HG02642 (cell line): ENCODE data around the gene KCND2.
"Not testable (repeated sequence)": the region's sequence is repeated elsewhere in the genome, so short reads cannot be mapped to it uniquely, and the experiment has no call there.

ENCODE experiments used
- ATAC-seq: cut with Tn5 transposase; IDR thresholded peaks from one replicate; pipeline ENCODE4 v1.9.1; 2021; ENCODE audit warnings: mild to moderate bottlenecking; ENCODE audit not compliant: unreplicated experiment, poor library complexity

Gene KCND2

DNA sequence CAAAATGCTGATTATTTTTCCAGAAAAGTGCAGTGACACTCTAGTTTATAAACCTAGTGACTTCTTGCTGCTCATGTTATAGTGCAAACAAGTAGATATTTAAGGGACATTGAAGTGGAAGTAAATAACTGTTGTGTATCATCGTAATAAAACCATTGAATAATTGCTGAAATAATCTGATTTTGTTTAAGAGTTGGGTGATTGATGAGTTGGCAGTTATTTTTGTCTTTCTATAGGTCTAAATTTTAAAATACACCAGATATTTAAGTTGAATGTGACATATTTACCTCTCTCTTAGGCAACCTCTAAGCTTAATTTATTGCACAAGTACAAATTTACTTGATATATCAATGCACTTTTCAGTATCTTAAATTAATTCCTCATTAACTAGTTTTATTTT is 392.1 kb downstream of the KCND2 start:
- ATAC-seq, result no peak

DNA sequence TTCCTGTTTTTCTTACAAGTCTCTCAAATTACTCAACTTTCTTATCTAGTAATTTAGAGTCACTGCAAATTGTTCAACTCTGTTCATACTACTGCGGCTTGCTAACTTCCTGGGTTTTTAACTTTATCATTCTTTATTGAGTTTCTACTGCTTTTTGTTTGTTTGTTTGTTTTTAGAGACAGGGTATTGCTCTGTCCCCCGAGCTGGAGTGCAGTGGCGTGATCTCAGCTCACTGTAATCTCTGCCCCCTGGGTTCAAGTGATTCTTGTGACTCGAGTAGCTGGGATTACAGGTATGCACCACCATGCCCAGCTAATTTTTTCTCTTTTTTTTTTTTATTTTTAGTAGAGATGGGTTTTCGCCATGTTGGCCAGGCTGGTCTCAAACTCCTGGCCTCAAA is 402.1 kb downstream of the KCND2 start:
- ATAC-seq, result no peak

DNA sequence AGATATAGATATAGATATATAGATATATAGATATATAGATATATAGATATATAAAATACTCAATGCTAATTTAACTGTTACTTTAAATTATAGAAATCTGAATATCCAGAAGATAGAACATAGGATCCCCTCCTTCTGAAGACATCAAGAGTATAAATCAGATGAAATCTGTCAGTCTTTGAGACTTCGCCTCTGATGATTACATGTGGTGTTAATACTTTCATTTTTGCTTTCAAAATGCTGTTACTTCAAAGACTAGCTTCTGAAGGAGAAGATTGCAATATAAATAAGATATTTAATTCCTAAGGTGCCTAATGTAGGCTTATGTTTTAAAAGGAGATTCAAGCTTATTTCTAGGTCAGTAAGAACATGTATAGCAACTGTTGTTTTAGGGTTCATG is 404.6 kb downstream of the KCND2 start:
- ATAC-seq, result no peak

DNA sequence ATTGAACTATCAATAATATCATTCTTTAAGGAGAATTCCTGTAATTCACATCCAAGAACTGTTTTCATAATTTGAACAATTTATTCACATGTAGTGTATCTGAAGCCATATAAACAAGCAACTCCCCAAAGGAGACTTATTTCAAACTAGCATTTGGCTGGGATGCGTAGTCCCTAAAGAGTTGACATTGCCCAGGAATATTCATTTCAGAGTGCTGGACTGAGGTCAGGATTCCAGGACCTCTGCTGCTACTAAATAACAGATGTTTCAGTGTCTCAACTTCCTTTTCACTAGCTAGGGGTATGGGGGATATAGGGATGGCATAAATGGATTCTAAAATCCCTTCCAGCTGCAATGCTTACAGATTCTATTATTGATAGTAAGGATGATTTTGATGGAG is 408.0 kb downstream of the KCND2 start:
- ATAC-seq, result no peak

DNA sequence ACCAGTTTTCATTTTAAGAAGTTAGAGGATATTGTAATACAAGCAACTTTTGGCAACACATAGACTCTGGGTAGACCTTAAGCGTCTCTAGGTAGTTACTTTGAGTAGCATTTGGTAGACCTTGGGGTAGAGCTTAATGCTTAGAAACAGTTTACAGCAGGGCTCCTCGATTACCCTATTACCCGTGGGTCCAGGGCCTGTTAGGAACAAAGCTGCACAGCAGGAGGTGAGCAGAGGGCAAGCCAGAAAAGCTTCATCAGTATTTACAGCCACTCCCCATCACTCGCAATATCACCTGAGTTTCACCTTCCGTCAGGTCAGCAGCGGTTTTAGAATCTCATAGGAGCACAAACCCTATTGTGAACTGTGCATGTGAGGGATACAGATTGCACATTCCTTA is 411.5 kb downstream of the KCND2 start:
- no peak for ATAC-seq

DNA sequence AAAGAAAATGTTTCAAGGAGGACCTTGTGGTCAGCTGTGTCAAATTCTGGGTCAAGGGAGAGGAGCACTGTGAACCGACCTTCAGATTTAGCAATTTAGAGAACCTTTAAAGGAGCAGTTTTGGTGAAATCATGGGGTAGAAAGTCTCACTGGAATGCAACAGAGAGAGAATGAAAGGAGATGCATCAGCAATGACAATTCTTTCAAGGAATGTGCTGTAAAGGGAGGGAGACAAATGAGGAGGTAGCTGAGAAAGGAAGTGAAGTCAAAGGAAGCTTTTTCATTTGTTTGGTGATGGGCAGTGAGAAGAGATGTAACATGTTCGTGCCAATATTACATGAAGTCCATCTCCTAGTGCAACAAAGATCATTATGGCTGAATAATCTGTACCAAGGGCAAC is 418.9 kb downstream of the KCND2 start:
- ATAC-seq, result no peak

DNA sequence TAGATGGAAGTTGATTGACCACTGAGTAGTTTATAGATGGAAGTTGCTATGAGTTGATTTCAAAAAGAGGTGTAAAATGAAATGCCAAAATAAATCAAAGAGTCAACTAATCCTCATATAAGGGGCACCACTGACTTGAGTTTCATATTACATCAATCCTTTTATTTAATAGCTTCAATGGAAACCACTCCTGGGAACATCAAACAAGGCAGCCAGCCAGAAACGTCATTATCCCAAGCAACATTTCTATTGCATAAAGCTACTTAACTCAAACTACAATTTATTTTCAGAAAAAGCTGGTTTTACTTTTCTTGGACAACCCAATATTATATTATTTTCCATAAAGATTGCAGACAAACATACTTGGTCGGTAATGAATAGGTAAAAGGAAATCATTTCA is 422.9 kb downstream of the KCND2 start:
- ATAC-seq, result no peak

DNA sequence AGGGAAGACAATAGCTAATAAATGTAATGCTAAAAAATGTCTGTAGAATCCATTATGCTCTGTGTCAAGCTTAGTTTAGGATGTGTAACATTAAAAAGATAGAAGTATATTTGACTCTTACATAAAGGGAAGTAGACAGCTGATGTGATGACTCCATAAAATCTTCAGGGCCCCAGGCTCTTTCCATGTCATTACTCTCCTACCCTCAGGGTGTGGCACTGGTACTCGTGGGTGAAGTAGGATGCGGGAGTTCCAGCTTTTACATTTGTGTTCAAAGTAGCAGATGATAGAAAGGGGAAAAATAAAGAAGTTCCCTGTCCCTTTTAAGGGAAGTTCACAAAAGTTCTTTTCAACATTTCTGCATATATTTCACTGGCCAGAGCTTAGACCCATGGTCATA is 427.8 kb downstream of the KCND2 start:
- ATAC-seq, result no peak

DNA sequence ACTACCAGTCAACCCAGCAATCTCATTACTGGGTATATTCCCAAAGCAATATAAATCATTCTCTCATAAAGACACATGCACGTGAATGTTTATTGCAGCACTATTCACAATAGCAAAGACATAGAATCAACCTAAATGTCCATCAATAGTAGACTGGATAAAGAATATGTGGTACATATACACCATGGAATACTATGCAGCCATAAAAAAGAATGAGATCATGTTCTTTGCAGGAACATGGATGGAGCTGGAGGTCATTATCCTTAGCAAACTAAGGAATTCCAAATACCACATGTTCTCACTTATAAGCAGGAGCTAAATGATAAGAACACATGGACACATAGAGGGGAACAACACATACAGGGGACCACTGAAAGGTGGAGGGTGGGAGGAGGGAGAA is 429.4 kb downstream of the KCND2 start:
- ATAC-seq, result not testable (repeated sequence)

DNA sequence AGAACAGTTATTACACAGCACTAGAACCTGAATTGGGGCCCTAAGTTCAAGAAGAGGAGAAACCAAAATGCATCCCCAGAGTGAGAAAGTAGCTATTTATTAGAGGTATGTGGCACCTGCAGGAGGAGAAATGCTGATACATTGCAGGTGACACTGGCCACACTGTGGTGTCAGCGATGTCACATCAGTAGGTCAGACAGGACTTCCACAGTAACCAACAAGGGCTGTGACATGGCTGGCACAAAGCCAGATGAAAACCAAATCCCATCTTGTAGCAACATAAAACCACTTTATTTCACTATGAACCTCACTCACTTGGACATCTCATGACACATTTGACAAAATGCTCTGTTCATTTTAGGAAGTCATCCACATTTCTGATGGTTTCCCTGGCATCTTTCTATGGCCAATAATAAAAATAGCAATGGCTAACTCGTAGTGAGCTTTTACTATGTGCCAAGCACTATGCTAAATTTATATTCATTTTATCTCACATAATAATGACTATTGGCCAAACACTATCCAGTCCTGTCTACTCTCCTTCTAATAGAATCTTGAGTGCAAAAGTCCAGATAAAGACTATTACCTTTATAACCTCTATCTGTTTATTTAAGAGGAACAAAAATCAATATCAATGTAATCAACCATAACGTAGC is 430.7 kb downstream of the KCND2 start:
- no peak for ATAC-seq

DNA sequence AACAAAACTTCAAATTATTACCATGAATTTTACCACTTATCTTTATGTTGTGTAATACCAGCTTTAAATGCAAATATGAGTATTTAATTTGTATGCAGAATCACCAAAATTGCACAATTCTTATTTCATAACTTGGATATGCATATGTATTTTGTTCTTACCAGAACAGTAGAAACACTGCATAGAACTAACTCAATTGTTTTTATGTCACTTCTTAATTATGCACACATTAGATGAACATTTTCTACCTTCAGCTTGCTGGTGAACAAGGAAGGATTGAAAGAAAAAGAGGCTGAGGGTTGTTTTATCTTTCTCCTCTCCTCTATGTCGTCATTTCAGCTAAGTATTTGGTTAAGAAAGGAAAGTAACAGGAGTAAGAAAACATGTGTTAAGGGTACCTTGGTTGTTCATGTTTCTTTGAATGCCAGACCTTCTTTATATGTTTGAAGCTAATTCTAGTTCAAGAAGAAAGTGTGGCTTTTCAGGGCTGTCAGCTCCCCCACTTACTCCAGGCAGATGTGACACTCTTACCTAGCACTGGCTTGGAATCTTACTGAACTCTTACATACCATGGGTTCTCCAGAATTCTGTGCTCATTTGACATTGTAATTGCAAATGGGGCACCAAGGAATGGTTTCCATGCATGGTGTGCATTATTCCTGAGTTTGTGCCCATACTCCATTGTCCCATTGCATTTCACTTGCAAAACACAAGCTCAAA is 436.4 kb downstream of the KCND2 start:
- ATAC-seq, result no peak

DNA sequence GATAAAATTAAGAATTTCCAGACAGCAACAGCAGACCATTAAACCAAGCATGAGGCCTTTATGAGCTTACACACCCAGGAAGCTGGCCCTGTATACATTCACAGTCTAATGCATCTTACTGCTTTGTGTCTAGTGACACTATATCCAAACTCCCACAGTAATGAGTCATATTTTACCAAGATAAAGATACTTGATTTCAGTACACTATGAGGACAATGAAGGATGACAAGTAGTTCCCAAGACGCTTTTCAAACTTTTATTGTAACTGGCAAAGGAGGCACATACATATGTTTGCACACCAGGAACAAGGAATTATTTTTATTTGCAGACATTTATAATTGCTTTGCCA is 437.0 kb downstream of the KCND2 start:
- ATAC-seq, result no peak

DNA sequence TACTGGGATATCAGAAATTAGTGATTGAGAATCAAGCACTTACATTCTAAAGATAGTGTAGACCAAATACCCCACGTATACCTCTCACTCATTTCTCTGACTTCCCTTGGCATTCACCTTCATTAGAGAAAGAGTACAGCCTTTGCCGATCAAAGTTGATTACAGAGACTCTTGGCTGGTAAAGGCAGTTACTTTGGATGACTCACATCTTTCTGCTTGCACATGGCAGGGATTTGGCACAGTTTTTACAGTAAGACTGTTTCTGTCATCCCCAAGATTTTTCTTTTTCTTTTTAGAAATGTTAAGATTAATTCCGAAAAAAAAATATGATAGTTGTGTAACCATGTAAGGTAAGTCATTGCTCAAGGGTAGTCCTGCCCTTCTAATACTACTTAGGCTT is 442.0 kb downstream of the KCND2 start:
- no peak for ATAC-seq

DNA sequence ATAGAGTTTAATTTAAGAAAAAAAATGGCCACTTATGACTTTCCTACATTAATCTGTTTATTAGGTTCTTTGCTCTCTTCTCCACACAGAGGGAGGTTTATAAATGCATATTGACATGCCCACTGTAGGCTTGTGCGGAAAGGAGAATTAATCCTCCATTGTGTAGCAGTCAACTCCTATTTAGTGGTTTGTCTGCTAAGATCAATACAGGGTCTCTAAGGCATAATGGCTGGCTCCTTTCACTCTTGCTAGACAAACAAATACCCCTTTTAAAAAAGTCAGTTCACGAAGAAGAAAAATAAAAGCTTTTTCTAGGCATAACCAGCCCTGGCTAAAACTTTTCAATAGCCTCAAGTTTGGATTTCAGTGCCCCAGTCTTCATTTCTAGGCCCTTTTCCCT is 443.3 kb downstream of the KCND2 start:
- ATAC-seq, result no peak

DNA sequence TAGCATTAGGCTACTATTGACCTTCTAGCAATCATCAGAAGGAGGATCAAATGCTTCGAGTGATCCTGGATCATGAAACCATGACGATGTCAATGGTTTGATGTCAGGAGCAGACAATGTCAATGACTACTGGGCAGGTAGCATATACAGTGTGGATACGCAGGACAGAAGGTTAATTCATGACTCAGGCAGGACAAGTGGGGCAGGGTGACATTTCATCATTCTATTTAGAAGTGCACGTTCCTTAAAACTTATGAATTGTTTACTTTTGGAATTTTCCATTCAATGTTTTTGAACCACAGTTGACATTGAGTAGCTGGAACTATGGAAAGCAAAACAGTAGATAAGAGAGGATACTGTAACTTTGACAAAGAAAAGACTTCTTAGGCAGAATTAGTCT is 444.2 kb downstream of the KCND2 start:
- no peak for ATAC-seq

DNA sequence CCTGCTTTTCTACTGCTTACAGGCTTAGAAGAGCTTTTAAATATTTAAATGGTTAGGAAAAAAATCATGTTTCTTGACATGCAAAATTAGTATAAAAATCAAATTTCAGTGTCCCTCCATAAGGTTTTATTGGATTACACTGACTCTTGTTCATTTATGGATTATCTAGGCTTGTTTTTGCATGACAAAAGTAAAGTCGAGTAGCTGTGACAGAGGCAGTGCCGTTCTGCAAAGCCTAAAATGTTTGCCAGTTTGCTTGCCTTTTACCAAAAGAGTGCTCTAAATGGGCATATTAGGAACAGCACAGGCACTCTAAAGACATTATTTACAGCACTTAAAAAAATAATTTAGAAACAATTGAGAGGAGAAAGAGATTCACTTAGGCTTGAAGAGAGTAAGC is 445.4 kb downstream of the KCND2 start:
- no peak for ATAC-seq

DNA sequence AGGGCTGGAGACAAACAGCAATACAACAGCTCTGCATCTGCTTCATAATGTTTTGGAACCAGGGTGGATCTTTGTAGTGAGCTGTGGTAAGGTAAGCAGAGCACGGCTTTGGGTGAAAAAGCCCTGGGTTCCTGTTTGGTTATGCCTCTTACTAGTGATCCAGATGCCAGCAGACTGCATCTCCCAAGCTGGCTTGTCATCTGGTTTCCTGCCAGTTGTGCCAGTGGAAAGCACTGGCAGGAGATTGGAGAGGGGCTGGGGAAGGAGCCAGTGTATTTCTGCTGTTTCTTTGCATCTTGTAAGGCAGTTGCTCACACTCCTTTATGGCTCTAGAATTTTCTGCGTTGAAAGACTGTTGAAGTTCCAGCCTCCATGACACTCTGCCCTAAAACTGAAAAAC is 447.3 kb downstream of the KCND2 start:
- no peak for ATAC-seq

DNA sequence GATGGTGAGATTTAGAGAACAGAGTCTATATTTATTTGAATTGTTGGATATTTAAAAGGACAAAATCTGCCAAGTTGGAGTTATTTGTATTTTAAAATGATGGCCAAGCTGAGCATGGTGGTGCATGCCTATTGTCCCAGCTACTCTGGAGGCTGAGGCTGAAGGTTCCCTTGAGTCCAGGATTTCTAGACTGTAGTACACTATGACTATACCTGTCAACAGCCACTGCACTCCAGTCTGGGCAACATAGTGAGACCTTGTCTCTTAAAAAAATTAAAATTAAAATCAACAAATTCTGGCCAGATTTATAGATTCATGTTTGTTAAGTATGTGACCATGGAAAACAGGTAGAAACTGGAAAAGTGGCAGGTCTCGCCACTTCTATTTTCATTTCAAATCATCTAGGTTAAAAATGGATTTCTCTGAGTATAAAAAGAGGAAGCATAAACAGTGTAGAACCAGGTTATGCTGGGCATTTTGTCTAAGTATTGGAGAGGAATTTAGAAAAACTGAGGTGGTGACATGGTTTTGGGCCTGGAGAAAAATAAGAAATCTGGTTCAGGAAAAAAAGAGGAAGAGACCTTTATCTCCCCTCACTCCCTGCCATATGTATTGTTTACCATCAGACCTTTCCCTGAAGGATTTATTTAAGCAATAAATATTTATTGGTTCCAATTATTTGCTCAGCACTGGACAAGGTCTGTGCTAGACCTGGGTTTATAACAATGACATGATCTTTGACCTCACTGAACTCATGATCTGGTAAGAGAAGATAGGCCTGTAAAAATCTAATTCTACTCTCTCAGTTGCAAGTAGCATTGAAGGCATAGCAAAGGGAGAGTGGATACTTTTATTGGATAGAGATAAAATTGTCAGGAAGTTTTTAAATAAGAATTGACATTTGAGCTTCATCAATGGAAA is 450.8 kb downstream of the KCND2 start:
- ATAC-seq, result no peak

DNA sequence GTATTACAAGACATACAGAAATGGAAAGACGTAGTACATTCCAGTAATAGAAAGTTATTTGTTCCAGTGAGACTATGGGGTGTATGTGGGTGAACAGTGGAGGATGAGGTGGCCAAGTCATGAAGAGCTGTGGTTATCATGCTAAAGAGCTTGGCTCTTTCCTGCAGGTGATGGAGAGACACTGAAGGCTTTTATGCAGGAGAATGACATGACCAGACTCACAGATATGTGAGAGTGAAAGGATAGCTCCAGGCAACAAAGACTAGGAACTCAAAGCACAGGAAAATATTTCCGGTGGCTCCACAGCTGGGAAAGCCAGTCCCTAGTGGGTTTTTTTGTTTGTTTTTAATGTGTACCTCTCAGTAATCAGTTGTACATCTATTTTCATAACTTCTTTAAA is 451.5 kb downstream of the KCND2 start:
- ATAC-seq, result no peak

DNA sequence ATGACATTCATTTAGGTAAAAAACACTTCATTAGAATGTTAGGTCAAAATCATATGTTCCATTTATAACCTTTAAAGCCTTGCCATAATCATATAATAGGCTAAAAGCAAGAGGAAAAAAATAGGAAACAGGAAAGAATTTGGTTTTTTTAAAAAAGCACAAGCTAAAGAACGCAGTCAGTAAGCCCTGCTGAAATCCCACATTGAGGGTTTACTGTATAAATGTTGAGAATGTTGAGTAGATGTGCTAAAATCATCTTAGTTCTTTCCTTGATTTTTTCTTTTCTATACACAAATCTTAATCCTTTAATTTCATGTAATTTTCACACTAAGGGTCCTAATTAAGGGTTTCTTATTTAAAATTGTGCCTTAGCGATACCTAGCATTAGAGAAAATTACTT is 452.0 kb downstream of the KCND2 start:
- ATAC-seq, result no peak

DNA sequence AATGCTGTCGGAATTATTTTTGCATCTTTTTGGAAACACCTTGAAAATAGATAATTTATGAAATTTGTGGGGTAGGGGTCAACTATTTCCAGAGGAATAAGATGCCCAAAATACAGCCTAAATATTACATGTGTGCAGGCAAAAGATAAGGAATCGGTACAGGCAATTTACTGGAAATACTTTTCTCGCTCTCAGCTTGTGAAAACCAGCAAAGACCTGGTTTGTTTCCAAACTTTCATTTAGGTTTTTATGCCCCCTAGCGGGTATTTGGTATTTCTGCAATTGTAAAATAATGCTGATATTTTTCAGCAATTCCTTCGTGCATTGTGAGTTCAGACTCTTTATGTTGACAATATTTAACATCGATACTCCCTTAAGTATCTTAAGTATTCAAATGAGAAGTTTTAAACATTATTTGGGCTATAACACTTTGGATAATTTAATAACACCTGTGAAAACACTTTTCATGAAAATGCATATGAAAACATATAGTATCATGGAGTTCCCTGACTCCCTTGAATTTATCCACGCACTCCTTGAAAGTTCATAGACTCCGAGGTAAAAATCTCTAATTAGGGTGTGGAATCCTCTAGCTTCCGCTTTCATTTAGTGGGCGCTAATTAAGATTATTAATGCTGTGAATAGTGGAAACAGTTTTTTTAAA is 452.5 kb downstream of the KCND2 start:
- no peak for ATAC-seq
